ENCODE data around the gene TEX264.
A peak's percentile ranks its signal among the peaks of the same experiment; 100 is the strongest.

The TEX264 gene

GRCh38 chr3:51692980-51693395 lies 21.9 kb downstream of the TEX264 start:
- no peak for DNase-seq (ENCODE audit: low read depth)

DNA sequence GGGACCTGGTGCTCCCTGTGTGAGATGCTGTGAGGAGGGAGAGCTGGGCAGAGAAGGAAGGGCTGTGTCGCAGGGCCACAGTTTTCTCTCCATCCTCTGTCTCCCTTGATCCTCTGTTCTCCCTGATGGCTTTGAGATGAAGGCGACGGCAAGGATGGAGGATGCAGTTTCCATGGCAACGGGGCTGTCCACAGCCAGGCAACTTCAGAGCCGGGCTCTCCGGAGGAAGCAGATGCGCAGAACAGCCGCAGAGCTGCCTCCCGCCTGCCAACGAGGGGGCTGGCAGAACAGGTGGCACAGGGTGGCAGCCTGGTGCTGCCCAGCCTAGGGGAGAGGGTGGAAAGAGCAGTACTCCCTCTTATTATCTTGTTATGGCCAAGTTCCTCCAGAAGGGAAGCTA lies 25.9 kb downstream of the TEX264 start:
- no peak for DNase-seq (ENCODE audit: low read depth)

- DNase-seq (ENCODE audit: low read depth): no peak
These were observed 27.2 kb downstream of the TEX264 start for GRCh38 chr3:51698209-51698608.

- DNase-seq (ENCODE audit: low read depth): no peak
These were observed 29.4 kb downstream of the TEX264 start for GRCh38 chr3:51700403-51700802.

DNA sequence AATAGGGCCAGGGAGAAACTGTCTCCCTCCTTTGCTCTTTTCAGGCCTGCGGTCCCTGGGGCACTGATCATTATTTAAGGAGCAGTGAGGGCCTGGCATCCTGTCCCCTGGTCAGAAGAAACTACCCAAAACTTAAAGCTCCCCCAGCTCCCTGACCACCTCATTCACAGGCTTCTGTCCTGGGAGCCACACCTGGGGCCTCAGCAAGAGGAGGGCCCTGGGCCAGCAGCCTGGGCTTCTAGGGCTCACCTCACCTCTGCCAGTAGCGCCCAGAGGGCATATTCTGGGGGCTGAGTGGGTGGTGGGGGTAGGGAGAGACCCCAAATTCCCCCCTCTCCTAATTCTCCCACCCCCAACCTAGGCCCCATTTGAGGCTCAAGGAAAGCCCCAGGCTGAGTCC lies 31.1 kb downstream of the TEX264 start:
- DNase-seq (ENCODE audit: low read depth): no peak

- no peak for DNase-seq (ENCODE audit: low read depth)
These were observed 32.2 kb downstream of the TEX264 start for GRCh38 chr3:51703068-51703760.

GRCh38 chr3:51703761-51704510 lies 32.9 kb downstream of the TEX264 start:
- DNase-seq (ENCODE audit: low read depth): no peak

GRCh38 chr3:51704511-51704950 lies 33.5 kb downstream of the TEX264 start:
- no peak for DNase-seq (ENCODE audit: low read depth)

DNA sequence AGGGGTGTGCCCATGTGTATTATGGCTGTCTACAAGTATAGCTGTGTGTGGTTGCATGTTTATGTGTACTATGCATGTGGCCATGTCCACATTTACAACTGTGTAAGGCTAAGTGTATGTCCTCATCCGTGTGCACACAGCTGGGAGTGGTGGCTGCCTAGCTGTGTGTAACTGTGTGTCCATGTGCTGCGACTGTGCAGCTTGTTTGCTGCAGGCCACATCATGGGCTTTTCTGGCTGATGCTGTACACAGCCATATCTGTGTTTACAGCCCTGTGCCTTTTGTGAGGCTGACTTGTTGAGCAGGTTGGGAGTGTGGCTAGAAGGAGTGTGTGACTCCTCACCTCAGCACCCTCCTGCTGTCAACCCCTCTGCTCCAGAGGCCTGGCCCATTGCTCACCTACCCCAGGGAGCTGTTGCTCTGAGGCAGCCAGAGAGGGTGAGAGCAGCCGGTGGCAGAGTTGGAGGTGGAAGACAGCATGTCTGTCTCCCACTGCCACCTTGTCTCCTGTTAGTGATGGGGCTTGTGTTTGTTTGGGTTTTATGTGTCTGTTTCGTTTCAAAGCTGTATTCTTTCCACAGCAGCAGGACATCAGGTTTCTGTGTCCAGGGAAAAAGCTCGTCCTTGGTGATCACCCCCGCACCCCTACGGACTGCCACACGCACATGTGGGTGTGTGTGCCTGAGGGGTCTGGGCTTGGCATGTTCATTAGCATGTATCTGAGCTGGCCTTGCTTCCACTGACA lies 34.4 kb downstream of the TEX264 start:
- DNase-seq (ENCODE audit: low read depth): no peak

DNA sequence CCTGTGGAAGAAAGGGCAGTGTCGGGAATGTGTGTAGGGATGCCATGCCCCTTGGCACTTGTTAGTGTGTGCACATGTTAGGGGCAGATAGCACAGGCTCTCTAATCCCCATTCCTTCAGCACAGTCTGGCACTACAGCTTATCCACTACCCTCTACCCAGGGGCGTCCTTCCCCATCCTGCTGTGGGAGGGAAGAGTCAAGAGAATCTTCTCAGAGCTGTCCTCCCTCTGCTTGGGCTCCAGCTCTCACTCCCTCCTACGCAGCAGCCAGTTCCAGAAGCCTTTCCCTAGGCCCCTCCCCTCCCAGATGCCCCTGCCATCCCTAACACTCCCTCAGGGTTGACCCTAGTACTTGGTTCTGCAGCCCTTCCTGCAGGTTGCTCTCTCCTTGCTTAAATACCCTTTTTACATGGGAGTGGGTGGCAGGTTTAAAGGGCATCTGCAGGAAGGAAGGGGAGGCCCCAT lies 35.0 kb downstream of the TEX264 start:
- DNase-seq (ENCODE audit: low read depth): no peak

- DNase-seq (ENCODE audit: low read depth): peak; percentile 87
These were observed 36.0 kb downstream of the TEX264 start, which contains the start of gene GRM2 for GRCh38 chr3:51706788-51707731. GRM2 (plus strand) TSS chr3:51707068; CDS start chr3:51708984, 1,916 bp downstream.

GRCh38 chr3:51708216-51708845 lies 37.3 kb downstream of the TEX264 start:
- no peak for DNase-seq (ENCODE audit: low read depth)

- DNase-seq (ENCODE audit: low read depth): no peak
These were observed 38.0 kb downstream of the TEX264 start for GRCh38 chr3:51709004-51709420.

DNA sequence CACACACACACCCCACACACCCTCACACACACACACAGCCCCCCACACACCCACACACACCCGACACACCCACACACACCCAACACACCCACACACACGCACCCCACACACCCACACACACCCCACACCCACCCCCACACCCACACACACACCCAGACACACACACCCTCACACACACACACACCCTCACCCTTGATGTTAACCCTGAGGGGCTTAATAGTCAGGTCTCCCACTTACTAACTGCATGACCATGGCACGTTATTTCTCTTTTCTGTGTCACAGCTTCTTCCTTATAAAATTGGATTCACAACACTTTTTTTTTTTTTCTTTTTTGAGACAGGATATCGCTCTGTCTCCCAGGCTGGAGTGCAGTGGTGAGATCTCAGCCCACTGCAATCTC lies 38.6 kb downstream of the TEX264 start:
- DNase-seq (ENCODE audit: low read depth): no peak

GRCh38 chr3:51710631-51711351 lies 39.7 kb downstream of the TEX264 start:
- no peak for DNase-seq (ENCODE audit: low read depth)

DNA sequence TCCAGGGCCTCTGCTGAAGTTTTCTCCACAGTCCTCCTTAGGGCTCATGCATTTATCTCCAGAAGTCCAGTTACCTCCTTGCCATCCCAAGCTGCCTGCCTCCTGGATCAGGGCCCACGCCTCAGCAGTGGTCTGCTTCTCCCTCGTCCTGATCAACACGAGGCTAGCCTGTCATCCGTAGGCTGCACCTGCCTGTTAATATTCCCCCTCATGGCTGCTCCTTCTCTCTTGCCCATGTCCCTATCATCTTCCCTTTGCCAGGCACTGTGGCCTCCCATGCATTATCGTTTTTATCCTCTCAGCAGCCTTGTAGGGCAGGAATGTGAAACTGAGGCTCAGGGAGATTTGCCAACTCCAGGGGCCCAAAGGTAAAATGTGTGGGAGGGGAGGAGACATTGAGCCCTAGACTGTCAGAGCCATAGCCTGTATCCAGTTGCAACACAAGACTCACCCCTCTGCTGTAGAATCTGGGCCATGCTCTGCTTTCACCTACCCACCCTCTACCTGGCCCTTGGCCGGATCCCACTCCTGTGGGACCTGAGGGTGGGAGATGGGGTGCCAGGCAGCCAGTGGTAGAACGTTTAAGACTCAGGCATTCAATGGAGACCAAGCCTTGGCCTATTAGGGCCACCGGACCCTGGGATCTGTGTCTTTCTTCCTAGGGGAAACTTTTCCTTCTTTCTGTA lies 40.4 kb downstream of the TEX264 start:
- no peak for DNase-seq (ENCODE audit: low read depth)

- DNase-seq (ENCODE audit: low read depth): no peak
These were observed 41.0 kb downstream of the TEX264 start for GRCh38 chr3:51712038-51712420.

DNA sequence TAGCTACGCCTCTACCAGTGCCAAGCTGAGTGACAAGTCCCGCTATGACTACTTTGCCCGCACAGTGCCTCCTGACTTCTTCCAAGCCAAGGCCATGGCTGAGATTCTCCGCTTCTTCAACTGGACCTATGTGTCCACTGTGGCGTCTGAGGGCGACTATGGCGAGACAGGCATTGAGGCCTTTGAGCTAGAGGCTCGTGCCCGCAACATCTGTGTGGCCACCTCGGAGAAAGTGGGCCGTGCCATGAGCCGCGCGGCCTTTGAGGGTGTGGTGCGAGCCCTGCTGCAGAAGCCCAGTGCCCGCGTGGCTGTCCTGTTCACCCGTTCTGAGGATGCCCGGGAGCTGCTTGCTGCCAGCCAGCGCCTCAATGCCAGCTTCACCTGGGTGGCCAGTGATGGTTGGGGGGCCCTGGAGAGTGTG lies 41.5 kb downstream of the TEX264 start:
- no peak for DNase-seq (ENCODE audit: low read depth)

- DNase-seq (ENCODE audit: low read depth): no peak
These were observed 41.9 kb downstream of the TEX264 start for GRCh38 chr3:51712963-51713362.
